Endothelial cell (in vitro differentiated cells): ENCODE measurements around the gene PINK1. TPM values are rescaled to one million over a fixed set of nuclear protein-coding genes. Genes with fewer than 3 reads are reported as not detected.

Source experiments
- DNase-seq: peaks from one replicate; pipeline ENCODE4 v3.0.0; 2021; ENCODE audit warnings: low spot score
- H3K27ac Mint-ChIP-seq: one replicate; pipeline ENCODE4 v1.8.0; 2021; ENCODE audit warnings: mixed read lengths, inconsistent platforms; ENCODE audit not compliant: unreplicated experiment
- H3K27me3 Mint-ChIP-seq: one replicate; pipeline ENCODE4 v1.8.0; 2021; ENCODE audit warnings: mild to moderate bottlenecking, moderate library complexity, mixed read lengths, inconsistent platforms; ENCODE audit not compliant: unreplicated experiment
- H3K36me3 Mint-ChIP-seq: one replicate; pipeline ENCODE4 v1.8.0; 2021; ENCODE audit warnings: mild to moderate bottlenecking, low read depth, mixed read lengths, inconsistent platforms; ENCODE audit not compliant: unreplicated experiment
- H3K4me1 Mint-ChIP-seq: one replicate; pipeline ENCODE4 v1.8.0; 2021; ENCODE audit warnings: mild to moderate bottlenecking, mixed read lengths, inconsistent platforms; ENCODE audit not compliant: unreplicated experiment
- H3K4me3 Mint-ChIP-seq: one replicate; pipeline ENCODE4 v1.8.0; 2021; ENCODE audit warnings: mild to moderate bottlenecking, mixed read lengths, inconsistent platforms; ENCODE audit not compliant: unreplicated experiment
- H3K9me3 Mint-ChIP-seq: one replicate; pipeline ENCODE4 v1.8.0; 2021; ENCODE audit warnings: mixed read lengths, inconsistent platforms; ENCODE audit not compliant: unreplicated experiment
- total RNA-seq: library from RNA; stranded (reverse); fragmentation: NEBNext Ultra II Directional; extraction: Animal tissue kit (Norgen Biotek cat#: 25700); gene quantifications from one replicate; pipeline ENCODE4 v1.2.1, GENCODE V29; 2021; ENCODE audit not compliant: unreplicated experiment
- TF ChIP-seq, protein P1 (sequence below): fragments of 200-600 bp; sonication (generic); IDR thresholded peaks from one replicate; pipeline ENCODE4 v1.5.0; 2021; ENCODE audit warnings: antibody characterized with exemption; ENCODE audit not compliant: unreplicated experiment

PINK1 gene
- total RNA-seq, 1 donor from 2014 or later = 40.0 TPM

GRCh38 chr1:20685741-20686140 is 52.5 kb downstream of the PINK1 start:
- Mint-ChIP-seq H3K27me3 (peaks cover 9% of the 10 kb centered on the region), H3K36me3 (peaks cover 9% of the 10 kb centered on the region), H3K27ac (no peak overlapping the region), H3K4me1 (peaks cover 11% of the 10 kb centered on the region), H3K4me3 (no peak overlapping the region), H3K9me3 (no peaks in the 10 kb centered on the region)
- no peak for DNase-seq
- TF ChIP-seq, protein P1, sequence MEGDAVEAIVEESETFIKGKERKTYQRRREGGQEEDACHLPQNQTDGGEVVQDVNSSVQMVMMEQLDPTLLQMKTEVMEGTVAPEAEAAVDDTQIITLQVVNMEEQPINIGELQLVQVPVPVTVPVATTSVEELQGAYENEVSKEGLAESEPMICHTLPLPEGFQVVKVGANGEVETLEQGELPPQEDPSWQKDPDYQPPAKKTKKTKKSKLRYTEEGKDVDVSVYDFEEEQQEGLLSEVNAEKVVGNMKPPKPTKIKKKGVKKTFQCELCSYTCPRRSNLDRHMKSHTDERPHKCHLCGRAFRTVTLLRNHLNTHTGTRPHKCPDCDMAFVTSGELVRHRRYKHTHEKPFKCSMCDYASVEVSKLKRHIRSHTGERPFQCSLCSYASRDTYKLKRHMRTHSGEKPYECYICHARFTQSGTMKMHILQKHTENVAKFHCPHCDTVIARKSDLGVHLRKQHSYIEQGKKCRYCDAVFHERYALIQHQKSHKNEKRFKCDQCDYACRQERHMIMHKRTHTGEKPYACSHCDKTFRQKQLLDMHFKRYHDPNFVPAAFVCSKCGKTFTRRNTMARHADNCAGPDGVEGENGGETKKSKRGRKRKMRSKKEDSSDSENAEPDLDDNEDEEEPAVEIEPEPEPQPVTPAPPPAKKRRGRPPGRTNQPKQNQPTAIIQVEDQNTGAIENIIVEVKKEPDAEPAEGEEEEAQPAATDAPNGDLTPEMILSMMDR = no peak

GRCh38 chr1:20686883-20687725 is 53.8 kb downstream of the PINK1 start:
- DNase-seq = no peak
- peaks cover 9% of the 10 kb centered on the region for H3K36me3 Mint-ChIP-seq
- H3K27me3 Mint-ChIP-seq = peaks cover 9% of the 10 kb centered on the region
- TF ChIP-seq, protein P1 = no peak
- no peak overlapping the region for H3K4me3 Mint-ChIP-seq
- no peaks in the 10 kb centered on the region for H3K9me3 Mint-ChIP-seq
- no peak overlapping the region for H3K27ac Mint-ChIP-seq
- H3K4me1 Mint-ChIP-seq = peaks cover 11% of the 10 kb centered on the region

GRCh38 chr1:20689645-20690056 is 56.4 kb downstream of the PINK1 start:
- DNase-seq = no peak
- Mint-ChIP-seq H3K36me3 (peaks cover 9% of the 10 kb centered on the region), H3K9me3 (no peaks in the 10 kb centered on the region), H3K27ac (no peak overlapping the region), H3K4me3 (no peak overlapping the region), H3K4me1 (peaks cover 11% of the 10 kb centered on the region), H3K27me3 (peaks cover 9% of the 10 kb centered on the region)
- TF ChIP-seq, protein P1 = no peak

GRCh38 chr1:20691872-20692271 is 58.6 kb downstream of the PINK1 start:
- Mint-ChIP-seq H3K36me3 (no peaks in the 10 kb centered on the region), H3K4me3 (no peak overlapping the region), H3K4me1 (peaks cover 4% of the 10 kb centered on the region), H3K9me3 (no peaks in the 10 kb centered on the region), H3K27ac (no peak overlapping the region), H3K27me3 (peaks cover 7% of the 10 kb centered on the region)
- TF ChIP-seq, protein P1 = no peak
- DNase-seq = no peak

DNA sequence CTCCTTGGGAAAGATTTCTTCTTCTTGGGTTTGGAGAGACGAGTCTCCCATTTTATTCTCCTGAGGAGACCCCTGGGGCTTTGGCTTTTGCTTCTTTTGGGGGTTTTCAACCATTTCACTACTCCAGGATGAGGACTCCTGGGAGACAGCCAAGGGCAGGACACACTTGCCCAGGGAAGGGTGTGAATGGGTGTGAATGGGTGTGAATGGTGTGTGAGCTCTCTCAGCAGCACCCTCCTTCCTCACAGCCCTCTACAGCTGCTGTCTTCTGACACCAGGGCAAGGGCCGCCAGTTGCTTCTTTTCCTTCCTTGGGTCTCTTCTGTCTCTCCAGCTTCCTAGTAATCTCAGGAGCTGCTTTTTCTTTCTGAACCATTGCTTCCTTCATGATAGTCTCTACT is 60.4 kb downstream of the PINK1 start:
- Mint-ChIP-seq H3K9me3 (no peaks in the 10 kb centered on the region), H3K4me1 (peaks cover 4% of the 10 kb centered on the region), H3K27me3 (peaks cover 4% of the 10 kb centered on the region), H3K27ac (no peak overlapping the region), H3K36me3 (no peaks in the 10 kb centered on the region), H3K4me3 (no peak overlapping the region)
- DNase-seq = no peak
- TF ChIP-seq, protein P1 = no peak
